Spleen (tissue), 7 donors: Measurements from ENCODE around the gene SET.
A peak's percentile ranks its signal among the peaks of the same experiment; 100 is the strongest.

Experiments used
- POLR2A ChIP-seq, 3 donors: fragments of 450-650 bp; IDR thresholded peaks; one replicate each; pipeline ENCODE4 v1.5.1; 2017; ENCODE audit warnings: antibody characterized with exemption in 3 of 3, mild to moderate bottlenecking in 1 of 3
- POLR2AphosphoS5 ChIP-seq, 3 donors: sonication (generic); formaldehyde crosslinking; IDR thresholded peaks; one replicate each; pipeline ENCODE4 v1.5.1; 2017; ENCODE audit warnings: antibody characterized with exemption in 3 of 3
- TF ChIP-seq, protein P1 (sequence below), 11 experiments: fragments of 200-600 bp in 7 of 11; fragments of 450-650 bp in 4 of 11; sonication (generic) in 4 of 11; IDR thresholded peaks in 8 of 11; conservative IDR thresholded peaks in 3 of 11; 1 replicate in 7 of 11; 2 replicates in 4 of 11; pipeline versions ENCODE4 v1.4.0 to v1.8.0; 2016 to 2021; ENCODE audit warnings: antibody characterized with exemption in 11 of 11, inconsistent platforms in 4 of 11, mild to moderate bottlenecking in 1 of 11
- donor health status: DM: no; HTN: no; CAD: no; lungs with moderate emphysema.
- donor health status: DM: no; HTN: no; CAD: no.
- donor health status: DM: no; HTN: no; CAD: no.

GRCh38 chr9:128683340-128684064, 5.5 kb upstream of the SET start:
- TF ChIP-seq, protein P1, sequence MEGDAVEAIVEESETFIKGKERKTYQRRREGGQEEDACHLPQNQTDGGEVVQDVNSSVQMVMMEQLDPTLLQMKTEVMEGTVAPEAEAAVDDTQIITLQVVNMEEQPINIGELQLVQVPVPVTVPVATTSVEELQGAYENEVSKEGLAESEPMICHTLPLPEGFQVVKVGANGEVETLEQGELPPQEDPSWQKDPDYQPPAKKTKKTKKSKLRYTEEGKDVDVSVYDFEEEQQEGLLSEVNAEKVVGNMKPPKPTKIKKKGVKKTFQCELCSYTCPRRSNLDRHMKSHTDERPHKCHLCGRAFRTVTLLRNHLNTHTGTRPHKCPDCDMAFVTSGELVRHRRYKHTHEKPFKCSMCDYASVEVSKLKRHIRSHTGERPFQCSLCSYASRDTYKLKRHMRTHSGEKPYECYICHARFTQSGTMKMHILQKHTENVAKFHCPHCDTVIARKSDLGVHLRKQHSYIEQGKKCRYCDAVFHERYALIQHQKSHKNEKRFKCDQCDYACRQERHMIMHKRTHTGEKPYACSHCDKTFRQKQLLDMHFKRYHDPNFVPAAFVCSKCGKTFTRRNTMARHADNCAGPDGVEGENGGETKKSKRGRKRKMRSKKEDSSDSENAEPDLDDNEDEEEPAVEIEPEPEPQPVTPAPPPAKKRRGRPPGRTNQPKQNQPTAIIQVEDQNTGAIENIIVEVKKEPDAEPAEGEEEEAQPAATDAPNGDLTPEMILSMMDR (IDR thresholded peaks at IDR 0.05 in 8 of 11, conservative IDR thresholded peaks at IDR 0.05 in 3 of 11), result no peak
- TF ChIP-seq POLR2A (IDR thresholded peaks at IDR 0.05) (no peak), POLR2AphosphoS5 (IDR thresholded peaks at IDR 0.05) (peak; percentile 10 to 66 (median 65))
